ENCODE measurements around the gene SMAD9. TPM values are rescaled to one million over a fixed set of nuclear protein-coding genes. Genes with fewer than 3 reads are reported as not detected.

The SMAD9 gene
- total RNA-seq, 2 experiments from 2014 or later: not detected

DNA sequence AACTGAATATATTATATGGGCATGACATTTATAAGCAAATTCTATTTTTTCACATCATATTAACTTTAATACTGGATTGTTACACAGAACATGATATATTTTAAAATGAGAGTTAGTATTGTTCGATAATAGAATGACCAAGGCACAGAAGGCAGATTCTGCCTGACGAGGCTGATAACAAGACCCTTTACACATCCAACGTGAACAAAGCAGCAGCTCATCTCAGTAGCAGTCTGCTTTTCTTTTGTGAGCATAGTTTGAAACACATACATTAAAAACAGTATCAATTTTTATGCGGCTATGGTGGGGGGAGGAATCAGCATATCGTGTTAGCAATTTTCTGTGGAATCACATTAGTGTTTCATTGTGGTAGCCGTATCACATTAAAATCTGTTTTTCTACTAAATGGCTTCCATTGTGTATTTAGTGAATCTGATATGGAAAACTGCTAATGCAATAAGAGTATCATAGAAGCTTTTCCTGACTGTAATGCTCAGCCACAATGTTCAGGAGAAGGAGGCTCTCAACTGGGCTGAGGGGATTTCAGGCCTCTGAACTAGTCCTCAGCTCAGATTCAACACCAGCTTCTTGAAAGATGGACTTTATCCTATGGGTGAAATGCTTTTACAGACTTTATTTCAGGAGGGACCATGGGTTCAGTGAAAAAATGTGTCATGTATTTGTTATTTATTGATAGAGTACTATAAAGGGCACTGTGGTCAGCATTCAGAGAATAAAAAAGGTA lies 4.0 kb downstream of the SMAD9 start:
- Mint-ChIP-seq H3K4me1 (ENCODE audit: low read depth) (no peaks in the 10 kb centered on the region), H3K9me3 (no peaks in the 10 kb centered on the region), H3K36me3 (ENCODE audit: low read depth) (no peaks in the 10 kb centered on the region), H3K27me3 (peaks cover 76% of the 10 kb centered on the region), H3K27ac (no peak overlapping the region), H3K4me3 (no peak overlapping the region)
- intact Hi-C loops (cut with DNase I, micrococcal nuclease): no loop called here
- Histone ChIP-seq H3K4me3 (ENCODE audit: low read length) (no peak overlapping the region), H3K27me3 (ENCODE audit: control insufficient read depth in 1 of 2, insufficient read depth in 2 of 2, low read length in 2 of 2) (peaks cover 17 to 52% of the 10 kb centered on the region in 2 experiments), H3K36me3 (ENCODE audit: insufficient read depth, low read length) (no peaks in the 10 kb centered on the region), H3K4me1 (ENCODE audit: insufficient read depth, low read length) (peaks cover 4% of the 10 kb centered on the region), H3K9me3 (ENCODE audit: control insufficient read depth in 1 of 2, insufficient read depth in 1 of 2, low read length in 2 of 2) (no peaks in the 10 kb centered on the region), H3K27ac (ENCODE audit: low read depth in 1 of 2, low read length in 2 of 2) (no peak overlapping the region)
- POLR2A ChIA-PET: no interaction called here
- DNase-seq (no peak), ATAC-seq (ENCODE audit: poor library complexity) (no peak)
- CTCF ChIA-PET: no interaction called here
- TF ChIP-seq, protein P1, sequence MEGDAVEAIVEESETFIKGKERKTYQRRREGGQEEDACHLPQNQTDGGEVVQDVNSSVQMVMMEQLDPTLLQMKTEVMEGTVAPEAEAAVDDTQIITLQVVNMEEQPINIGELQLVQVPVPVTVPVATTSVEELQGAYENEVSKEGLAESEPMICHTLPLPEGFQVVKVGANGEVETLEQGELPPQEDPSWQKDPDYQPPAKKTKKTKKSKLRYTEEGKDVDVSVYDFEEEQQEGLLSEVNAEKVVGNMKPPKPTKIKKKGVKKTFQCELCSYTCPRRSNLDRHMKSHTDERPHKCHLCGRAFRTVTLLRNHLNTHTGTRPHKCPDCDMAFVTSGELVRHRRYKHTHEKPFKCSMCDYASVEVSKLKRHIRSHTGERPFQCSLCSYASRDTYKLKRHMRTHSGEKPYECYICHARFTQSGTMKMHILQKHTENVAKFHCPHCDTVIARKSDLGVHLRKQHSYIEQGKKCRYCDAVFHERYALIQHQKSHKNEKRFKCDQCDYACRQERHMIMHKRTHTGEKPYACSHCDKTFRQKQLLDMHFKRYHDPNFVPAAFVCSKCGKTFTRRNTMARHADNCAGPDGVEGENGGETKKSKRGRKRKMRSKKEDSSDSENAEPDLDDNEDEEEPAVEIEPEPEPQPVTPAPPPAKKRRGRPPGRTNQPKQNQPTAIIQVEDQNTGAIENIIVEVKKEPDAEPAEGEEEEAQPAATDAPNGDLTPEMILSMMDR (IDR thresholded peaks at IDR 0.05): no peak

DNA sequence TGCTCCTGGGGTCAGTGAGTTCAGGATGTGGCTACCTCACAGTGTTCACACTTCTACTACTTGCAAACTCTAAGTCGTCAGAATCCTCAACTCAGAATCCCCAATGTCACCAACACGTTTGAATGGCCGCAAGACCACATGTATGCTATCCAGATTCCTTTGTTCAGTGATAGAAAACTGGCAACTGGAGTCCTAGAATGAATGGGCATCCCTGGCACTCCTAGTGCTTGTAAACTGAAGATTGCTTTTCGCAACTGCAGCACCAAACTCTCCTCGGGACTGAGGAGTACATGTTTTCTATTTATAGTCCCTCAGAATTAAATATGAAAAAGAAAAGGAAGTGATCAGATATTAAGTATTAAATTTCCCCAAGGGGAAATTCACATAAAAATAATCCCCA lies 4.9 kb downstream of the SMAD9 start:
- H3K9me3 ChIP-seq (ENCODE audit: control insufficient read depth in 1 of 2, insufficient read depth in 1 of 2, low read length in 2 of 2): no peaks in the 10 kb centered on the region
- DNase-seq (no peak), ATAC-seq (ENCODE audit: poor library complexity) (no peak)
- no peaks in the 10 kb centered on the region for H3K36me3 ChIP-seq (ENCODE audit: insufficient read depth, low read length)
- H3K27me3 ChIP-seq (ENCODE audit: control insufficient read depth in 1 of 2, insufficient read depth in 2 of 2, low read length in 2 of 2): peaks cover 17 to 44% of the 10 kb centered on the region in 2 experiments
- Mint-ChIP-seq H3K27ac (no peak overlapping the region), H3K36me3 (ENCODE audit: low read depth) (no peaks in the 10 kb centered on the region), H3K4me3 (no peak overlapping the region), H3K4me1 (ENCODE audit: low read depth) (no peaks in the 10 kb centered on the region), H3K9me3 (no peaks in the 10 kb centered on the region), H3K27me3 (peaks cover 74% of the 10 kb centered on the region)
- no peak overlapping the region for H3K4me3 ChIP-seq (ENCODE audit: low read length)
- TF ChIP-seq, protein P1 (IDR thresholded peaks at IDR 0.05): no peak
- H3K27ac ChIP-seq (ENCODE audit: low read depth in 1 of 2, low read length in 2 of 2): no peak overlapping the region
- ChIA-PET POLR2A (no interaction called here), CTCF (no interaction called here)
- intact Hi-C loops (cut with DNase I, micrococcal nuclease): no loop called here
- peaks cover 4% of the 10 kb centered on the region for H3K4me1 ChIP-seq (ENCODE audit: insufficient read depth, low read length)

DNA sequence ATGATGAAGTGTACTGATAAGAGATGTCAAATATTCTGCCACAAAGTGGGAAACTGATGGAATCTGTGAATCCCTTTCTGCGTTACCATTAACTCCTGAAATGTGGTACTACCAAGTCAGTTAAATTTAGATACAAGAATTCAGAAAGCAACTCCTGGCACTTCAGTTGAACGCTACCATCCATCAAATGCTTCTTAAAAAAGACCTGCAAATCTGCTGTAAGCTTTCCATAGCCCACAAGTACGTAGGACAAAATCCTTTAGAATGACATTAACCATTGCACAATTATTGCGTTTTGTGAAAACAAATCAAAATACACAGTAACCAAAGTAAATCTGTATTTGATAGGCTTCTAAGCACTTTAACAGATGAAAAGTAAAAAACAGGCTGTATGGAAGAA lies 5.4 kb downstream of the SMAD9 start:
- ChIA-PET CTCF (no interaction called here), POLR2A (no interaction called here)
- Histone ChIP-seq H3K27ac (ENCODE audit: low read depth in 1 of 2, low read length in 2 of 2) (no peak overlapping the region), H3K4me3 (ENCODE audit: low read length) (no peak overlapping the region), H3K36me3 (ENCODE audit: insufficient read depth, low read length) (no peaks in the 10 kb centered on the region), H3K4me1 (ENCODE audit: insufficient read depth, low read length) (peaks cover 4% of the 10 kb centered on the region), H3K9me3 (ENCODE audit: control insufficient read depth in 1 of 2, insufficient read depth in 1 of 2, low read length in 2 of 2) (no peaks in the 10 kb centered on the region), H3K27me3 (ENCODE audit: control insufficient read depth in 1 of 2, insufficient read depth in 2 of 2, low read length in 2 of 2) (peaks cover 17 to 44% of the 10 kb centered on the region in 2 experiments)
- DNase-seq: no peak
- Mint-ChIP-seq H3K4me3 (no peak overlapping the region), H3K27ac (no peak overlapping the region), H3K4me1 (ENCODE audit: low read depth) (no peaks in the 10 kb centered on the region), H3K36me3 (ENCODE audit: low read depth) (no peaks in the 10 kb centered on the region), H3K9me3 (no peaks in the 10 kb centered on the region), H3K27me3 (peaks cover 74% of the 10 kb centered on the region)
- ATAC-seq (ENCODE audit: poor library complexity): no peak
- TF ChIP-seq, protein P1 (IDR thresholded peaks at IDR 0.05): no peak
- intact Hi-C loops (cut with DNase I, micrococcal nuclease): no loop called here
